ENCODE measurements around the gene RNPS1.
"Not testable (repeated sequence)": the region's sequence is repeated elsewhere in the genome, so short reads cannot be mapped to it uniquely, and the experiment has no call there.

RNPS1 gene

DNA sequence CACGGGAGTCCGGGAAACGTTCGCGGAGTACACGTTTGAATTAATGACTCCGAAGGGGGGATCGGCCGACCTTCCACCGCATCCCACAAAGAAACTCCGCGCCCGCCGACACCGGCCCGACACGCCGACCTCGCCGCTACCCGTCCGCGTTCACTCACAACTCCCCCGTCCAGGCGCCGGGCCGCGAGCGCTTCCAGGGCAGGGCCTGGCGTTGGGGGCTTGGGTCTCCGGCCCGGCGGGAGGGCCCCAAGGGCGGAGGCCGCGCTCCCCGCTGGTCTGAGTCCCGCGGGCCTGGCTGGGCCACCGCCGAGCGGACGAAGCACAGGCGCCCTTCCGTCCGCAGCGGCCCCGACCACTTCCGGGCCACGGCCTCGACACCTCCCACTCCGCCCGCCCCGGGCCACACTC, 417 bp downstream of the RNPS1 start:
- H3K36me3 ChIP-seq (ENCODE audit: insufficient read depth, low read length); H3K27me3 ChIP-seq (ENCODE audit: control insufficient read depth in 1 of 2, insufficient read depth in 2 of 2, low read length in 2 of 2); H3K9me3 ChIP-seq (ENCODE audit: low read length): not testable (repeated sequence)
- Histone ChIP-seq H3K4me3 (ENCODE audit: low read depth in 1 of 2, low read length in 2 of 2) (peak overlapping the region; percentile 75 to 85), H3K4me1 (ENCODE audit: insufficient read depth, low read length) (peaks cover 25% of the 10 kb centered on the region), H3K27ac (ENCODE audit: low read depth, low read length) (peak overlapping the region; percentile 95), H3K9ac (ENCODE audit: low read length) (peak overlapping the region; percentile 44)

DNA sequence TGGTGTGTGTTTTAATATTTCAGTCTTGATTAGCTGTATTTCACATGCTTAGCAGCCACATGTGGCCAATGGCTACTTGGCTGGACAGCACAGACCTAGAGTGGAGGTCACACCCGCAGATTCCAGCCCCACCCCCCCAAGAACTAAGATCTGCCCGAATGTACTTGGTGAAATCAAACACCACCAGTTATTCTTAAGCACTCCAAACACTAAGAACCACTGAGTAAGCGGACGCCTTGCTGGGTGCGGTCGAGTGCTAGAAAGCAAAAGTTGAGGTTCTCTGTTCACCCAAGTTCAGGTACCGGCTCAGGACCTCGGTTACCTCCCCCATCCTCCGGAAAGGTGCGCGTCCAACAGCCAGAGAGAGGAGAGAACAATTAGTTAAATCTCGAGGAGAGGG, 1.0 kb downstream of the RNPS1 start:
- peak overlapping the region; percentile 44 for H3K9ac ChIP-seq (ENCODE audit: low read length)
- H3K36me3 ChIP-seq (ENCODE audit: insufficient read depth, low read length); H3K27ac ChIP-seq (ENCODE audit: low read depth, low read length); H3K27me3 ChIP-seq (ENCODE audit: control insufficient read depth in 1 of 2, insufficient read depth in 2 of 2, low read length in 2 of 2); H3K9me3 ChIP-seq (ENCODE audit: low read length): not testable (repeated sequence)
- peak overlapping the region in 1 of 2 donors; percentile 75 for H3K4me3 ChIP-seq (ENCODE audit: low read depth in 1 of 2, low read length in 2 of 2)
- peaks cover 25% of the 10 kb centered on the region for H3K4me1 ChIP-seq (ENCODE audit: insufficient read depth, low read length)

DNA sequence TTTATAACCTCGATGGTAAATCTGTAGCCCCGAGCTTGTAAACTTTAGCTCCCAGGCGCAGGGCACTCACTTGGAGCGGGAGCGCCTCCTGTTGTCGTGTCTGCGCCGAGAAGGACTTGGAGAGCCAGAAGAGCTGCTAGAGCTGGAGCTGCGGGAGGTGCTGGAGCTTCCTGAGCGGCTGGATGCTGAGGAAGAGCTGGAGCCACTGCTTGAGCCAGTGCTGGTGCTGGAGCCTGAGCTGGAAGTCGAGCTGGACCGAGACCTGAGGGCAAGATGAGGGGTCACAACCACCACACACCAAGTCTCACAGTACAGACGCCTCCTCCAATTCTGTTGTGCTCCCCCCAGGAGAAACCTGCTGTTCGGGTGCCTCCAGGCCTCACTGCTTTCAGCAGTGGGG, 4.9 kb downstream of the RNPS1 start:
- H3K9me3 ChIP-seq (ENCODE audit: low read length); H3K4me3 ChIP-seq (ENCODE audit: low read depth in 1 of 2, low read length in 2 of 2); H3K4me1 ChIP-seq (ENCODE audit: insufficient read depth, low read length); H3K27ac ChIP-seq (ENCODE audit: low read depth, low read length); H3K9ac ChIP-seq (ENCODE audit: low read length); H3K27me3 ChIP-seq (ENCODE audit: control insufficient read depth in 1 of 2, insufficient read depth in 2 of 2, low read length in 2 of 2): not testable (repeated sequence)
- peaks cover 19% of the 10 kb centered on the region for H3K36me3 ChIP-seq (ENCODE audit: insufficient read depth, low read length)

GRCh38 chr16:2260250-2260649, 7.7 kb downstream of the RNPS1 start:
- Histone ChIP-seq H3K4me1 (ENCODE audit: insufficient read depth, low read length) (no peaks in the 10 kb centered on the region), H3K27me3 (ENCODE audit: control insufficient read depth in 1 of 2, insufficient read depth in 2 of 2, low read length in 2 of 2) (no peaks in the 10 kb centered on the region), H3K36me3 (ENCODE audit: insufficient read depth, low read length) (peaks cover 45% of the 10 kb centered on the region), H3K9me3 (ENCODE audit: low read length) (no peaks in the 10 kb centered on the region), H3K27ac (ENCODE audit: low read depth, low read length) (no peak overlapping the region), H3K9ac (ENCODE audit: low read length) (no peak overlapping the region), H3K4me3 (ENCODE audit: low read depth in 1 of 2, low read length in 2 of 2) (no peak overlapping the region)

GRCh38 chr16:2258530-2258929, 9.4 kb downstream of the RNPS1 start:
- H3K4me1 ChIP-seq (ENCODE audit: insufficient read depth, low read length); H3K27ac ChIP-seq (ENCODE audit: low read depth, low read length); H3K4me3 ChIP-seq (ENCODE audit: low read depth in 1 of 2, low read length in 2 of 2); H3K9me3 ChIP-seq (ENCODE audit: low read length); H3K27me3 ChIP-seq (ENCODE audit: control insufficient read depth in 1 of 2, insufficient read depth in 2 of 2, low read length in 2 of 2); H3K9ac ChIP-seq (ENCODE audit: low read length): not testable (repeated sequence)
- peaks cover 50% of the 10 kb centered on the region for H3K36me3 ChIP-seq (ENCODE audit: insufficient read depth, low read length)

GRCh38 chr16:2257726-2258125, 10.2 kb downstream of the RNPS1 start:
- Histone ChIP-seq H3K9me3 (ENCODE audit: low read length) (no peaks in the 10 kb centered on the region), H3K4me3 (ENCODE audit: low read depth in 1 of 2, low read length in 2 of 2) (no peak overlapping the region), H3K9ac (ENCODE audit: low read length) (no peak overlapping the region), H3K36me3 (ENCODE audit: insufficient read depth, low read length) (peaks cover 52% of the 10 kb centered on the region), H3K27me3 (ENCODE audit: control insufficient read depth in 1 of 2, insufficient read depth in 2 of 2, low read length in 2 of 2) (no peaks in the 10 kb centered on the region), H3K27ac (ENCODE audit: low read depth, low read length) (no peak overlapping the region), H3K4me1 (ENCODE audit: insufficient read depth, low read length) (no peaks in the 10 kb centered on the region)

DNA sequence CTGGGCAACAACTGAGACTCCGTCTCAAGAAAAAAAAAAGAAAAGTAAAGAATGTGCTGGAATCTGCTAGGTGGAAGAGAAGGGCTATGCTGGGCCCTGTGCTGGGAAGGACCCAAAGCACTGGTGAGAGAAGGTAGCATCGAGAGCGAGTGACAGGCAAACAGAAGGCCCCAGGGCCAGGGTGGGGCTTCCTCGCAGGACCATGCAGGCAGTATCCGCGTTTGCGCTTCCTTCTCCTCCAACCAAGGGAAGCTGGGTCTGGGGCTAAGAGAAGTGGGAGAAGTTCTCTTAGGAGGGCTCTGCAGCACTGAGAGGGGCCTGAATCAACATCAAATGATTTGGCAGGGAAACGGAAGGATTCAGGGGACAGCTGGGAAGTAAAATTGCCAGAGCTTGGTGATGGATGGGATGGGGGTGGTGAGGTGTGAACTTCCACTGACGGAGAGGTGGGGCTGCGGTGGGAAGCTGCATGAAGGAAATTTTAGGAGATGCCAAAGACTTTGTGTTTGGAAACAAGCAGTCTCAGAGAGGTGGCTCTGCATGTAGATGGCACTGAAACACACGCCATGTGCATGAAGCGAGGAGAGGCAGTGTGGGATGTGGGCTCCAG, 11.3 kb downstream of the RNPS1 start:
- H3K9me3 ChIP-seq (ENCODE audit: low read length), result no peaks in the 10 kb centered on the region
- no peak overlapping the region for H3K9ac ChIP-seq (ENCODE audit: low read length)
- H3K27me3 ChIP-seq (ENCODE audit: control insufficient read depth in 1 of 2, insufficient read depth in 2 of 2, low read length in 2 of 2), result no peaks in the 10 kb centered on the region
- no peak overlapping the region for H3K27ac ChIP-seq (ENCODE audit: low read depth, low read length)
- peaks cover 6% of the 10 kb centered on the region for H3K4me1 ChIP-seq (ENCODE audit: insufficient read depth, low read length)
- H3K36me3 ChIP-seq (ENCODE audit: insufficient read depth, low read length), result peaks cover 43% of the 10 kb centered on the region
- H3K4me3 ChIP-seq (ENCODE audit: low read depth in 1 of 2, low read length in 2 of 2), result no peak overlapping the region

DNA sequence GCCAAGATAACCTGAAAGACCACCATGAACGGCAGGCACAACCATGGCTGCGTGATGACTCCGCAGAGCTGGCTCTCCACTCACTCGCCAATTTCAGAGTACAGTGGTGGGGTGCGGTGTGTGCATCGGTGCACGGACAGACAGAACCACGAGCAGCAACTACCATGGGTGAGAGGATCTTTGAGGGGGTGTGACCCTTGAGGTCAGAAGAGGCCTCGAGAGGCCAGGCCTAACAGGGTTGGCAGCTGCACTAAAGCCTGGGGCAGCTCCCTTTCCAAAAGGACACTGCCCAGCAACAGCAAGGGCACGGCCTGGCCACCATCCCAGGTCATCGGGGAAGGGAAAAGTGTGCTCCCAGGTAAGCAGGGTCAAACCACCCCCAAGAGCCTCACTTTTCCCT, 14.6 kb downstream of the RNPS1 start:
- H3K9me3 ChIP-seq (ENCODE audit: low read length), result no peaks in the 10 kb centered on the region
- peaks cover 35% of the 10 kb centered on the region for H3K36me3 ChIP-seq (ENCODE audit: insufficient read depth, low read length)
- H3K4me3 ChIP-seq (ENCODE audit: low read depth in 1 of 2, low read length in 2 of 2), result no peak overlapping the region
- H3K9ac ChIP-seq (ENCODE audit: low read length), result no peak overlapping the region
- H3K27ac ChIP-seq (ENCODE audit: low read depth, low read length), result no peak overlapping the region
- no peaks in the 10 kb centered on the region for H3K27me3 ChIP-seq (ENCODE audit: control insufficient read depth in 1 of 2, insufficient read depth in 2 of 2, low read length in 2 of 2)
- peaks cover 13% of the 10 kb centered on the region for H3K4me1 ChIP-seq (ENCODE audit: insufficient read depth, low read length)

DNA sequence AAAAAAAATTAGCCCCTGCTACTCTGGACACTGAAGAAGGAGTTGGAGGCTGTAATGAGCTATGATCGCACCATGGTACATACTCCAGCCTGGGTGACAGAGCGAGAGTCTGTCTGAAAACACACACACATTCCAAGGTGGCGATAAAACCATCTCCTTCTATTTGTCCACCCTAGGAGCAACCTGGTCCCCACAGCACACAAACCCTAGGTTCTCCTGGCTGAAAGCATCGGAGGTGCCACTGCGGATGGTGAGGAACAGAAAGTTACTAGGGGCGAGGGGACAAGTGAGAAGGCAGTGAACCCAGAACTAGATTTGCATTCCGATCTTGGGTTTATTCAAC, 15.1 kb downstream of the RNPS1 start:
- H3K36me3 ChIP-seq (ENCODE audit: insufficient read depth, low read length), result peaks cover 33% of the 10 kb centered on the region
- no peaks in the 10 kb centered on the region for H3K27me3 ChIP-seq (ENCODE audit: control insufficient read depth in 1 of 2, insufficient read depth in 2 of 2, low read length in 2 of 2)
- no peak overlapping the region for H3K9ac ChIP-seq (ENCODE audit: low read length)
- H3K4me3 ChIP-seq (ENCODE audit: low read depth in 1 of 2, low read length in 2 of 2), result no peak overlapping the region
- H3K9me3 ChIP-seq (ENCODE audit: low read length), result no peaks in the 10 kb centered on the region
- no peak overlapping the region for H3K27ac ChIP-seq (ENCODE audit: low read depth, low read length)
- H3K4me1 ChIP-seq (ENCODE audit: insufficient read depth, low read length), result peaks cover 13% of the 10 kb centered on the region

DNA sequence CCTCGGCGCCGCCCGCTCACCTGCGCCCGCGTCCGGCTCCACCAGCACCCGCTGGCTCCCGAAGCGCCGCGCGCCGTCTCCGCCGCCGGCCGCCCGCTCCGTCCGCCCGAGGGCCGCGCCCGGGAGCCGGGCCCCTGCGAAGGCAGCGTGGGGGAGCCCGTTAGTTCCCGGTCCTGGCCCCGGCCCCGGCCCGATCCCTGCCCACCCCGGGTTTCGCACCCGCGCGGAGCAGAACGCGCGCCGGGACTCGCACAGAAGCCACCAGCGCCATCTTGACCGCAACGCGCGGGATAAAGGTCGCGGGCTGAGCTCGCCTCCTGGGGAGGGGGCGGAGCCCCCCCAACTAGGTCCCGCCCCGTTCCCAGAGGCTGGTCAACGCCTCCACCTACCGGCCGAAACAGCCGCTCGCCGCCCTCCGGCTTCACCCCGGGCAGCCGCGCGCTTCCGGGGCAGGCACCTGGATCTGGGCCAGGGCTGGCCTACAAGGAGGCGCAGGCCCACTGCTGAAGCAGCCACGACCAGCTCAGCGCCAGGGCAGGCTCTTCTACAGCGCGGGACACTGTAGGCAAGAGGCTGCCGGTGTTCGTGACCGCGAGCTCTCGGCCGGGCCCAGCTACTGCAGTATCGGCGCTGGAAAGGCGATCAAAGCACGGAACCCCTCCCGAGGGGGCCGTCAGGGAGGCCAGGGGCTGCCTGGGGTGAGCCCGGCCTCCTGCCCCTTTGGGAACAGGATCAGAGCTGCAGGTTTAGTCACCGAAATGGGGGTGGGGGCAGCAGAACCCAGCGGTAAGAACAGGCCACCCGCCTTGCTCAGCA, 16.4 kb downstream of the RNPS1 start, which contains the start of gene ECI1:
ECI1 (minus strand) TSS at position 292 of the 816 bp plus-strand sequence; CDS start at position 271, 21 bp downstream.
- no peaks in the 10 kb centered on the region for H3K9me3 ChIP-seq (ENCODE audit: low read length)
- H3K27me3 ChIP-seq (ENCODE audit: control insufficient read depth in 1 of 2, insufficient read depth in 2 of 2, low read length in 2 of 2), result no peaks in the 10 kb centered on the region
- H3K9ac ChIP-seq (ENCODE audit: low read length), result peak within 1 kb of the TSS; percentile 66
- H3K36me3 ChIP-seq (ENCODE audit: insufficient read depth, low read length), result peaks cover 24% of the 10 kb centered on the region
- H3K4me3 ChIP-seq (ENCODE audit: low read depth in 1 of 2, low read length in 2 of 2), result peak within 1 kb of the TSS; percentile 17 to 53
- peak within 1 kb of the TSS; percentile 20 for H3K27ac ChIP-seq (ENCODE audit: low read depth, low read length)
- peaks cover 13% of the 10 kb centered on the region for H3K4me1 ChIP-seq (ENCODE audit: insufficient read depth, low read length)

- H3K9ac ChIP-seq (ENCODE audit: low read length), result peak overlapping the region; percentile 33
- no peaks in the 10 kb centered on the region for H3K27me3 ChIP-seq (ENCODE audit: control insufficient read depth in 1 of 2, insufficient read depth in 2 of 2, low read length in 2 of 2)
- peak overlapping the region; percentile 20 for H3K27ac ChIP-seq (ENCODE audit: low read depth, low read length)
- H3K36me3 ChIP-seq (ENCODE audit: insufficient read depth, low read length), result peaks cover 24% of the 10 kb centered on the region
- no peaks in the 10 kb centered on the region for H3K9me3 ChIP-seq (ENCODE audit: low read length)
- H3K4me1 ChIP-seq (ENCODE audit: insufficient read depth, low read length), result peaks cover 13% of the 10 kb centered on the region
- H3K4me3 ChIP-seq (ENCODE audit: low read depth in 1 of 2, low read length in 2 of 2), result peak overlapping the region; percentile 17 to 53
These were observed 17.2 kb downstream of the RNPS1 start for GRCh38 chr16:2250652-2251295.
